Endothelial cell (in vitro differentiated cells): ENCODE data around the gene RAB25. TPM values are rescaled to one million over a fixed set of nuclear protein-coding genes. Genes with fewer than 3 reads are reported as not detected.
"Not testable (repeated sequence)": the region's sequence is repeated elsewhere in the genome, so short reads cannot be mapped to it uniquely, and the experiment has no call there.

ENCODE experiments used
- DNase-seq: peaks from one replicate; pipeline ENCODE4 v3.0.0; 2021; ENCODE audit warnings: low spot score
- H3K27ac Mint-ChIP-seq: one replicate; pipeline ENCODE4 v1.8.0; 2021; ENCODE audit warnings: mixed read lengths, inconsistent platforms; ENCODE audit not compliant: unreplicated experiment
- H3K27me3 Mint-ChIP-seq: one replicate; pipeline ENCODE4 v1.8.0; 2021; ENCODE audit warnings: mild to moderate bottlenecking, moderate library complexity, mixed read lengths, inconsistent platforms; ENCODE audit not compliant: unreplicated experiment
- H3K36me3 Mint-ChIP-seq: one replicate; pipeline ENCODE4 v1.8.0; 2021; ENCODE audit warnings: mild to moderate bottlenecking, low read depth, mixed read lengths, inconsistent platforms; ENCODE audit not compliant: unreplicated experiment
- H3K4me1 Mint-ChIP-seq: one replicate; pipeline ENCODE4 v1.8.0; 2021; ENCODE audit warnings: mild to moderate bottlenecking, mixed read lengths, inconsistent platforms; ENCODE audit not compliant: unreplicated experiment
- H3K4me3 Mint-ChIP-seq: one replicate; pipeline ENCODE4 v1.8.0; 2021; ENCODE audit warnings: mild to moderate bottlenecking, mixed read lengths, inconsistent platforms; ENCODE audit not compliant: unreplicated experiment
- H3K9me3 Mint-ChIP-seq: one replicate; pipeline ENCODE4 v1.8.0; 2021; ENCODE audit warnings: mixed read lengths, inconsistent platforms; ENCODE audit not compliant: unreplicated experiment
- total RNA-seq: library from RNA; stranded (reverse); fragmentation: NEBNext Ultra II Directional; extraction: Animal tissue kit (Norgen Biotek cat#: 25700); gene quantifications from one replicate; pipeline ENCODE4 v1.2.1, GENCODE V29; 2021; ENCODE audit not compliant: unreplicated experiment
- TF ChIP-seq, protein P1 (sequence below): fragments of 200-600 bp; sonication (generic); IDR thresholded peaks from one replicate; pipeline ENCODE4 v1.5.0; 2021; ENCODE audit warnings: antibody characterized with exemption; ENCODE audit not compliant: unreplicated experiment

RAB25 gene
- total RNA-seq, 1 donor from 2014 or later, result 1.6 TPM

DNA sequence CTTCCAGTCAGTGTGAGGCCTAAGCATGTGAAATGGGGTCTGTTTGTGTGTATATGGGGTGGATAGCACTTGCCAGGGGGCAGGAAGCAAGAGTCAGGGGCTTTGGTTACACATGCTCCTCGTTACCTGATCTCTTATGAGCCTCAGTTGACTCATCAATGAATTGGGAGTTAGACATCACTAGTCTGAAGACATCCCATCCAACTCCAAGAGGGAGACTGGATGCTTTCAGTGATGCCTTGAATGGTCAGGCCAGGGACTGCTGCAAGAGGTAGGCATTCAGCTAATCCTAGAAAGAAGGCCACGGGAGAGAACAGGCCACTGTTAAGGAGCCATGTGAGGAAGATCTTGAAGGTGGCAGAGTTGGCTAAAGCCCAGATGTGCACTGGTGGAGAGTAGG is 6.3 kb downstream of the RAB25 start:
- peaks cover 25% of the 10 kb centered on the region for H3K4me1 Mint-ChIP-seq
- peak overlapping the region; percentile 38 for H3K27ac Mint-ChIP-seq
- TF ChIP-seq, protein P1, sequence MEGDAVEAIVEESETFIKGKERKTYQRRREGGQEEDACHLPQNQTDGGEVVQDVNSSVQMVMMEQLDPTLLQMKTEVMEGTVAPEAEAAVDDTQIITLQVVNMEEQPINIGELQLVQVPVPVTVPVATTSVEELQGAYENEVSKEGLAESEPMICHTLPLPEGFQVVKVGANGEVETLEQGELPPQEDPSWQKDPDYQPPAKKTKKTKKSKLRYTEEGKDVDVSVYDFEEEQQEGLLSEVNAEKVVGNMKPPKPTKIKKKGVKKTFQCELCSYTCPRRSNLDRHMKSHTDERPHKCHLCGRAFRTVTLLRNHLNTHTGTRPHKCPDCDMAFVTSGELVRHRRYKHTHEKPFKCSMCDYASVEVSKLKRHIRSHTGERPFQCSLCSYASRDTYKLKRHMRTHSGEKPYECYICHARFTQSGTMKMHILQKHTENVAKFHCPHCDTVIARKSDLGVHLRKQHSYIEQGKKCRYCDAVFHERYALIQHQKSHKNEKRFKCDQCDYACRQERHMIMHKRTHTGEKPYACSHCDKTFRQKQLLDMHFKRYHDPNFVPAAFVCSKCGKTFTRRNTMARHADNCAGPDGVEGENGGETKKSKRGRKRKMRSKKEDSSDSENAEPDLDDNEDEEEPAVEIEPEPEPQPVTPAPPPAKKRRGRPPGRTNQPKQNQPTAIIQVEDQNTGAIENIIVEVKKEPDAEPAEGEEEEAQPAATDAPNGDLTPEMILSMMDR, result no peak
- no peaks in the 10 kb centered on the region for H3K9me3 Mint-ChIP-seq
- H3K36me3 Mint-ChIP-seq, result peaks cover 9% of the 10 kb centered on the region
- no peak for DNase-seq
- peaks cover 7% of the 10 kb centered on the region for H3K27me3 Mint-ChIP-seq
- H3K4me3 Mint-ChIP-seq, result peak overlapping the region; percentile 53

DNA sequence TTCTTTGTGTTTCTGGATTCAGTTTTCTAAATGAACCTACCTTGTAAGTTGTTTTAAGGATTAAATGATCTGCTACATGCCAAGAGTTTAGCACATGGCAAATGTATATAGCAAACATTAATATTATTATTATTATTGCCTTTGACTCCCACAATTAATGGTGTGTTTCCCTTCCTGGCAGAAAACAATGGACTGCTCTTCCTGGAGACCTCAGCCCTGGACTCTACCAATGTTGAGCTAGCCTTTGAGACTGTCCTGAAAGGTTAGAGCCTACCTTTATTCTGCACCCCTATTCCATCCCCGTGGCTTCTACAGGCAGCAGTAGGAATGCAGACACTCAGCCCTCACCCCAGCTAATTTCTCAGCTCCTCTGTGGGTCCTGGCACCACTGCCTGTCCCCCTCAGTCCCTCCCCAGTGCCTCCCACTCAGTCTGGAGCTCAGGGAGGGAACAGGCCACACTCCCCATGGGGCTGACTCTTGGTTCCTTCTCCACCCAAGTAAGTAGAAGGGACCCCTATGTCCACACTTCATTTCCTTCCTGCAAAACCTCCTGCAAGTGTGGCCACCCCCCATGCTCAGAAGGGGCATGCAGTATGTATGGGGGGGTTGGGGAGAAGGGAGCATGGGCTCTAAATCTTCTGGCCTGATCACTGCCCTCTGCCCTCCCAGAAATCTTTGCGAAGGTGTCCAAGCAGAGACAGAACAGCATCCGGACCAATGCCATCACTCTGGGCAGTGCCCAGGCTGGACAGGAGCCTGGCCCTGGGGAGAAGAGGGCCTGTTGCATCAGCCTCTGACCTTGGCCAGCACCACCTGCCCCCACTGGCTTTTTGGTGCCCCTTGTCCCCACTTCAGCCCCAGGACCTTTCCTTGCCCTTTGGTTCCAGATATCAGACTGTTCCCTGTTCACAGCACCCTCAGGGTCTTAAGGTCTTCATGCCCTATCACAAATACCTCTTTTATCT is 8.8 kb downstream of the RAB25 start:
- Mint-ChIP-seq H3K4me1 (peaks cover 35% of the 10 kb centered on the region), H3K9me3 (no peaks in the 10 kb centered on the region), H3K27ac (peak overlapping the region; percentile 85), H3K36me3 (peaks cover 17% of the 10 kb centered on the region), H3K27me3 (peaks cover 7% of the 10 kb centered on the region), H3K4me3 (no peak overlapping the region)
- no peak for DNase-seq
- TF ChIP-seq, protein P1, result no peak

DNA sequence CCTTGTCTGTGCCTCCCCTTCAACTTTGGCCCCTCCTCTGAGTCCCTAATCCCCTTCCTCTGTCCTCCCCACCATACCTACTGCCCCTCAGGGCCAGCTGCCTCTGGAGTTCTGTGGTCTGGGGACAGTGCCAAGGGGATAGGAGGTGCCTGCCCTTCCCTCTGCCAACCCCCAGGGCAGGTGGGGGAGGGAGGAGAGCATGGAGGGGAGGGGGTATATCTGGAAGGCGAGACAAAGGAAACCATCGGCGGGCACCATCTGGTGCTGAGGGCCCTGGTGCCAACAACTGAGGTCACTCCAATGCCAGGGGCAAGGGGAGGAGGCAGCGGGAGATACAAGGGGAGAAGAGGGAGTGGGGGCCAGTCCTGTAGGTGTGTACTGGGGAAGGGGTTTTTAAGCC is 9.6 kb downstream of the RAB25 start:
- DNase-seq, result no peak
- TF ChIP-seq, protein P1, result no peak
- peaks cover 22% of the 10 kb centered on the region for H3K36me3 Mint-ChIP-seq
- peaks cover 11% of the 10 kb centered on the region for H3K27me3 Mint-ChIP-seq
- no peak overlapping the region for H3K4me3 Mint-ChIP-seq
- peak overlapping the region; percentile 85 for H3K27ac Mint-ChIP-seq
- H3K9me3 Mint-ChIP-seq, result no peaks in the 10 kb centered on the region
- peaks cover 37% of the 10 kb centered on the region for H3K4me1 Mint-ChIP-seq

DNA sequence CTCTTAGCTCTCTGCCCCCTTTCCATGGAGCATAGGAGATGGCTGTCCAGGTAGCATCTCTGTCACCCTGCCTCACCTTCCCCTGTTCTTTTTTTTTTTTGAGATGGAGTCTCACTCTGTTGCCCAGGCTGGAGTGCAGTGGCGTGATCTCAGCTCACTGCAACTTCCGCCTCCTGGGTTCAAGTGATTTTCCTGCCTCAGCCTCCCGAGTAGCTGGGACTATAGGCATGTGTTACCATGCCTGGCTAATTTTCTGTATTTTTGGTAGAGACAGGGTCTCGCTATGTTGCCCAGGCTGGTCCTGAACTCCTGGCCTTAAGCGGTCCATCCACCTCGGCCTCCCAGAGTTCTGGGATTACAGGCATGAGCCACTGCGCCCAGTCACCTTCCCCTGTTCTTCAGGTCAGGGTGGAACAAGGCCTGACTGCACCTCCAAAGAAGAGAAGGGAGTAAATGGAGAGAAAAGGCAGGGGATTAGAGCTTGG is 10.4 kb downstream of the RAB25 start:
- H3K9me3 Mint-ChIP-seq, DNase-seq: not testable (repeated sequence)
- Mint-ChIP-seq H3K4me1 (peaks cover 45% of the 10 kb centered on the region), H3K36me3 (peaks cover 27% of the 10 kb centered on the region), H3K27me3 (peaks cover 11% of the 10 kb centered on the region), H3K27ac (peak overlapping the region; percentile 67), H3K4me3 (peak overlapping the region; percentile 56)

DNA sequence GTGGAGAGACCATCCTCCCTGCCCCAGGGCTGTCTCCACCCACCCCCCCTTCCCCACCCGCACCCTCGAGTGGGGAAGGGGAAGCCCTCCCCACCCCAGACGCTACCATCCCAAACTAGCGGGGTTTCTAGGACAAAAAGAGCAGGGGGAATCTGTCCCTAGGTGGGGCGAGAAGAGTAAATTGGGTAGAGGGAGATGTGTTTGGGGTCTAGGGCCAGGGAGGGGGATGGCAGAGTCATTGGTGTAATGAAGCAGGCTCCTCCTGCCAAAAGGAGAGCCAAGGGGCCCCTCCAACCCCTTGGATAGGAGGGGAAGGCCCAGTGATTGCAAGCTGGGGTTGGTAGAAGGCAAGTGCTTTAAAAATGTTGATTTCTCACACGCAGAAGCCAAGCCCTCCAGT is 11.3 kb downstream of the RAB25 start:
- Mint-ChIP-seq H3K4me3 (no peak overlapping the region), H3K9me3 (no peaks in the 10 kb centered on the region), H3K36me3 (peaks cover 30% of the 10 kb centered on the region), H3K27me3 (peaks cover 11% of the 10 kb centered on the region), H3K4me1 (peaks cover 49% of the 10 kb centered on the region), H3K27ac (no peak overlapping the region)
- DNase-seq, result no peak
- TF ChIP-seq, protein P1, result no peak
